PFSK-1 (cell line): ENCODE data around the gene LDB2.

Experiments used
- FOXP2 ChIP-seq: optimal IDR thresholded peaks from 2 replicates; pipeline ENCODE3; 2011; ENCODE audit warnings: borderline replicate concordance, control low read depth, inconsistent platforms; ENCODE audit not compliant: insufficient read depth; ENCODE audit errors: extremely low read length, extremely low read depth
- POLR2AphosphoS5 ChIP-seq: IDR thresholded peaks from 2 replicates; pipeline ENCODE4 v1.6.1; 2012; ENCODE audit warnings: low read depth, mild to moderate bottlenecking, control low read depth, low read length, moderate library complexity
- REST ChIP-seq, 2 experiments: IDR thresholded peaks; 2 replicates each; pipeline versions ENCODE4 v1.6.1 to v1.8.0; 2011 to 2012; ENCODE audit warnings: low read depth in 2 of 2, low read length in 2 of 2, control low read depth in 1 of 2, inconsistent platforms in 1 of 2, mild to moderate bottlenecking in 1 of 2, moderate library complexity in 1 of 2; ENCODE audit not compliant: insufficient read depth in 1 of 2
- SIN3A ChIP-seq: IDR thresholded peaks from 2 replicates; pipeline ENCODE4 v1.6.1; 2012; ENCODE audit warnings: mild to moderate bottlenecking, low read length, moderate library complexity, borderline replicate concordance; ENCODE audit not compliant: insufficient read depth
- TAF1 ChIP-seq: IDR thresholded peaks from 2 replicates; pipeline ENCODE4 v1.6.1; 2012; ENCODE audit warnings: low read length, control low read depth, borderline replicate concordance; ENCODE audit not compliant: insufficient read depth

LDB2 gene

GRCh38 chr4:16488084-16488483 lies 410.4 kb downstream of the LDB2 start:
- TF ChIP-seq POLR2AphosphoS5 (no peak), REST (IDR thresholded peaks at IDR 0.05; ENCODE audit: insufficient read depth in 1 of 2, low read depth in 2 of 2, low read length in 2 of 2) (no peak), FOXP2 (no peak), TAF1 (no peak), SIN3A (no peak)

- TF ChIP-seq FOXP2: no peak
- TF ChIP-seq TAF1: no peak
- no peak for TF ChIP-seq SIN3A
Observed at GRCh38 chr4:16484711-16485110, 413.7 kb downstream of the LDB2 start.

- TF ChIP-seq REST (IDR thresholded peaks at IDR 0.05; ENCODE audit: insufficient read depth in 1 of 2, low read depth in 2 of 2, low read length in 2 of 2) (no peak), POLR2AphosphoS5 (no peak)
Observed at GRCh38 chr4:16483540-16483939, 414.9 kb downstream of the LDB2 start.

DNA sequence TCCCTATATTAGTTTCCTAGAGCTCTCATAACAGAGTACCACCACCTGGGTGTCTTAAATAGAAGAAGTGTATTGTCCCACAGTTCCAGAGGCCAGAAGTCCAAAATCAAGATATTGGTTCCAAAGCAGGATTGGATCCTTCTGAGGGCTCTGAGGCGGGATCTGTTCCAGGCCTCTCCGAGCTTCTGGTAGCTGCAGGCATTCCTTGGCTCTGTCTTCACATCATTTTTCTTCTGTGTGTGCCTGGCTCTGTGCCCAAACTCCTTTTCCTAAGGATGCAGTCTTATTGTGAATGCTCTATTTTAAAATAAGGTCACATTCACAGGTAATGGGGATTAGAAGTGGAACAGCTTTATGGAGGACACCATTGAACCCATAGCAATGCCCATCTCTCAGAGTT lies 418.4 kb downstream of the LDB2 start:
- TF ChIP-seq REST (IDR thresholded peaks at IDR 0.05; ENCODE audit: insufficient read depth in 1 of 2, low read depth in 2 of 2, low read length in 2 of 2) (no peak), SIN3A (no peak), TAF1 (no peak)

DNA sequence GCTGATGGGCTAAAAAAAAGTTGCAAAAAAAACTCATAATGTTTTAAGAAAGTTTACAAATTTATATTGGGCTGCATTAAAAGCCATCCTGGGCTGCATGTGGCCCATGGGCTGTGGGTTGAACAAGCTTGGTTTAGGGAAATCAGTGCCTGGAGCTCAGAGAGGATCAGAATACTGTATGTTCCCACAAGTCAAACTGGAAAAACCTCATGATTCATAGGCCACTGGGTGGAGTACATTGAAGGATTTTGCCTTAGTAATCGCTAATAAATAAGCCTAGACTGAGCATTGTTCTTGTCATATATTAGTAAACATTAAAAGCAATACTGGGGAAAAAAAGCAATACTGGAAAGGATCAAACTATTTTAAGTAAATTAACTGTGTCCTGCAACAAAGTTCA lies 425.9 kb downstream of the LDB2 start:
- TF ChIP-seq REST (IDR thresholded peaks at IDR 0.05; ENCODE audit: insufficient read depth in 1 of 2, low read depth in 2 of 2, low read length in 2 of 2) (no peak), POLR2AphosphoS5 (no peak), FOXP2 (no peak), SIN3A (no peak), TAF1 (no peak)

- TF ChIP-seq POLR2AphosphoS5: no peak
- no peak for TF ChIP-seq FOXP2
- TF ChIP-seq TAF1: no peak
- no peak for TF ChIP-seq REST (IDR thresholded peaks at IDR 0.05; ENCODE audit: insufficient read depth in 1 of 2, low read depth in 2 of 2, low read length in 2 of 2)
- TF ChIP-seq SIN3A: no peak
Observed at GRCh38 chr4:16467061-16467460, 431.4 kb downstream of the LDB2 start.
